ENCODE results near the gene DEXI.

Gene DEXI

DNA sequence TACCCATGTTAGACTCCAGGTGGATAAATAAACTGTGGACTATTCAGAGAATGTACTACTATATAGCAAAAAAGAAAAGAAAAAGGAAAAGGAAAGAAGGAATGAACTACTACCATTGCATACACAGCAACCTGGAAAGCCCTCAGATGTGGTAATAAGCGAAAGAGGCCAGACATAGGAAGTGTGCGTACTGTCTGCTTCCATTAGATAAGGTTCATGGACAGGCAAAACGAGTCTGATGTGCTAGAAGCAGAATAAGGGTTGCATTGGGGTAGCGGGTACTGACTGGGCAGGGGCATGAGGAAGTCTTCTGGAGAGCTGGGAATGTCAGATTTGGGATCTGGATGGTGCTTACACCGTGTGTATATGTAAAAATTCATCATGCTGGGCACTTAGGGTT lies 23.9 kb upstream of the DEXI start:
- Histone ChIP-seq H3K36me3 (ENCODE audit: insufficient read depth, low read length) (peaks cover 6% of the 10 kb centered on the region), H3K9me3 (ENCODE audit: low read depth, low read length) (no peaks in the 10 kb centered on the region), H3K27ac (no peak overlapping the region), H3K9ac (ENCODE audit: insufficient read length) (no peak overlapping the region), H3K4me3 (no peak overlapping the region)
- no peak for TF ChIP-seq POLR2AphosphoS5 (IDR thresholded peaks at IDR 0.05; ENCODE audit: borderline replicate concordance, low read depth, low read length)
- TF ChIP-seq FOXP2 (optimal IDR thresholded peaks at IDR 0.05; ENCODE audit: control extremely low read depth, extremely low read length, insufficient read depth): no peak
- no peak for TF ChIP-seq EZH2 (IDR thresholded peaks at IDR 0.05)
- DNase-seq (ENCODE audit: low read depth, low spot score): no peak

DNA sequence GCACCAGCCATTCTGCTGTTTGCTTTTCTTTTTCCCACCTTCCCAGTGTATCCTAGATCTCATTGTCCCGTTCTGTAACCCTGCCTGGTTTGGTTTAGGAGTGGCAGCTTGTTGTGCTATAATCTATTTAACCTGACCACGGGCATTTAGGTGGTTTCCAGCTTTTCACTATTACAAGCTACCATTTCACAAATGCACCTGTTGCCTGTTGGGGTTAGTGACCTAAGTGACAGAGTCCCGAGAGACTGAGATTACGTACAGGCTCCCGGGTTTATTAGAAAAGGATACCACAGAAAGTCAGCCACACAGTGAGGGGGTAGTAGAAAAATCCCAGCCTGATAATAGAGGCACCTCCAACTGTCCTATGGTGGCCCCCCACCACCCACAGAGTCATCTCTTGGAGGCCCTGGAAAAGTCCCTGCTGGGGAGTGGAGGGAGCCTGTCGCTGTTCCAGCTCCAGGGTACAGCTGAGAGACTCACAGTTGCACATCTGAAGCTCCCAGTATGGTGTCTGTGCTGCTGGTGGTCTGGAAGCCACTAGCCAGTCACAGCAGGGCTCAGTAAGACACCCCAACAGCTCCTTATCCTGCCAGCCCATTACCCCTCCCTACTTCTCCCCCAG lies 23.3 kb upstream of the DEXI start:
- peaks cover 3% of the 10 kb centered on the region for H3K36me3 ChIP-seq (ENCODE audit: insufficient read depth, low read length)
- DNase-seq (ENCODE audit: low read depth, low spot score): no peak
- H3K27ac ChIP-seq: no peak overlapping the region
- H3K4me3 ChIP-seq: no peak overlapping the region
- H3K9me3 ChIP-seq (ENCODE audit: low read depth, low read length): no peaks in the 10 kb centered on the region
- TF ChIP-seq POLR2AphosphoS5 (IDR thresholded peaks at IDR 0.05; ENCODE audit: borderline replicate concordance, low read depth, low read length) (no peak), FOXP2 (optimal IDR thresholded peaks at IDR 0.05; ENCODE audit: control extremely low read depth, extremely low read length, insufficient read depth) (no peak), EZH2 (IDR thresholded peaks at IDR 0.05) (no peak)
- H3K9ac ChIP-seq (ENCODE audit: insufficient read length): no peak overlapping the region

DNA sequence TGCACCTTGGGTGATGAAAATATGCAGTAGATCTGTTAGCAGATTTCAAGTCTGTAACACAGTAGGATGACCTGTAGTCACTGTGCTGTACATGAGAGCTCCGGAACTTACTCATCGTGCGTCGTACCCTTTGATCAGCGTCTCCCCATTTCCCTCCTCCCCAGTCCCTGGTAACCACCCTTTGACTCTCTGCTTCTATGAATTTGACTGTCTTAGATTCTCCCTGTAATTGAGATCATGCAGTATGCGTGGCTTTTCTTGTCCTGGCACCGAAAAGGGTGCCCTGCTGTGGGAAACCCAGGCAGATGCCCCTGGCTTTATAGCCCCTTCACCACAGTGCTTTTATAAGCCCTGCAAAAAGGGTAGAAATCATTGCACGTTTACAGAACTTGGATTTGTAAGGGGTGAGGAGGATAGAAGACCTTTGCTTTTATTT lies 22.6 kb upstream of the DEXI start:
- Histone ChIP-seq H3K27ac (no peak overlapping the region), H3K9me3 (ENCODE audit: low read depth, low read length) (no peaks in the 10 kb centered on the region), H3K36me3 (ENCODE audit: insufficient read depth, low read length) (peaks cover 3% of the 10 kb centered on the region), H3K9ac (ENCODE audit: insufficient read length) (no peak overlapping the region), H3K4me3 (no peak overlapping the region)
- TF ChIP-seq EZH2 (IDR thresholded peaks at IDR 0.05) (no peak), FOXP2 (optimal IDR thresholded peaks at IDR 0.05; ENCODE audit: control extremely low read depth, extremely low read length, insufficient read depth) (no peak), POLR2AphosphoS5 (IDR thresholded peaks at IDR 0.05; ENCODE audit: borderline replicate concordance, low read depth, low read length) (no peak)
- DNase-seq (ENCODE audit: low read depth, low spot score): no peak

DNA sequence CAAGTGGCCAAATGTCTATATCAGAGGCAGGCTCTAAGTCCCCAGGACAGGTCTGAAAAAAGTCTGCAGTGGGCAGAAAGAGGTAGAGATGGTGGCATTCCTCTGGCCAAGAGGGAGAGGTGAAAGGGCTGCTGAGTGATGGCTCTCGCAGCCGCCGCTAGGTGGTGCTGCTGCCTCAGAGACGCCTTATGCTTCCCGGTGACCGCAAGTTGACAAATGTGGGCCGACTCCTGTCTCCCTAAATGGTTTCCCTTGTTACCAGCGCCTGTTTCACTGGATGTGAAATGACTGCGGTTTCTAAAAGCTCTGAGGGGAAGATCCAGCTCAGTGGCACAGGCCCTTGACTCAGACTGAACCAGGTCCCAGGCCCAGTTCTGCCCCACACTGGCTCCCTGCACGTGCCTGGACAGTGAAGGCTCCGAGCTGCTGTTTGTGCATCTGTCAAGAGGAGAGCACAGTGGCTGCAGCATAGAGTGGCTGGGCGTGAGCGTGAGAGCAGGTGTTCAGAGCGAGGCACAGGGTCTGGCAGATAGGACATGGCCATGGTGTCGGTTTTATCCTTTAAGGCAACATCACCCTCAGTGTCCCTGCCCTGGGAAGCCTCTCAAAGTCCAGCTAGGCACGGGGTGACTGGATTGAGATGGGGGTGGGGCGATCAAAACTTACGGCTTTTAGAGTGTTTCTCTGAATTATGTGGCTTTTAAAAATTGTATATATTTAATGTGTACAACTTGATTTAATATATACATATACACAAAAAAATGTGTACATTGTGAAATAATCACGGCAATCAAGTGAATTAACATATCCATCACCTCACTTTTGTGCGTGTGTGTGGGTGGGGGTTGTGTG lies 22.0 kb upstream of the DEXI start:
- no peak overlapping the region for H3K4me3 ChIP-seq
- TF ChIP-seq POLR2AphosphoS5 (IDR thresholded peaks at IDR 0.05; ENCODE audit: borderline replicate concordance, low read depth, low read length) (no peak), FOXP2 (optimal IDR thresholded peaks at IDR 0.05; ENCODE audit: control extremely low read depth, extremely low read length, insufficient read depth) (no peak), EZH2 (IDR thresholded peaks at IDR 0.05) (no peak)
- H3K9me3 ChIP-seq (ENCODE audit: low read depth, low read length): no peaks in the 10 kb centered on the region
- H3K9ac ChIP-seq (ENCODE audit: insufficient read length): no peak overlapping the region
- H3K27ac ChIP-seq: no peak overlapping the region
- DNase-seq (ENCODE audit: low read depth, low spot score): no peak
- H3K36me3 ChIP-seq (ENCODE audit: insufficient read depth, low read length): peaks cover 3% of the 10 kb centered on the region

DNA sequence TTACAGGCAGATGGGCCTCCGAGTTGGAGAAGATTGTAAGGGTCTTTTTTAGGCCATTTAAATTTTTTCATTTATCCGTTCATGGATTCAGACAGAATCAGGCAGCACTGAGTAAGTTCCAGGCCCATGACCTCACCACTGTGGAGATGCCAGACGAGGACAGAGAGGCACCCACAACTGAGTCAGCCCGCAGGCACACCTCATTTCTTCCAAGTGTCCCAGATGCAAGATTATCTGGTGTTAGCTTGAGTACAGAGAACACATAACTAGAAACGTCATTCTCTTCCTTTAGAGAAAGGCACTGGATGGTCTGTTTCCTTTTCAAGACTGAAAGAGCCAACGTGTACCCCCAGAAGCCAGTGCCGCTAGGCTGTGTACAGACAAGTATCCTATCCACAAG lies 19.0 kb upstream of the DEXI start:
- H3K27ac ChIP-seq: no peak overlapping the region
- no peak overlapping the region for H3K4me3 ChIP-seq
- DNase-seq (ENCODE audit: low read depth, low spot score): no peak
- no peaks in the 10 kb centered on the region for H3K9me3 ChIP-seq (ENCODE audit: low read depth, low read length)
- no peak overlapping the region for H3K9ac ChIP-seq (ENCODE audit: insufficient read length)
- peaks cover 3% of the 10 kb centered on the region for H3K36me3 ChIP-seq (ENCODE audit: insufficient read depth, low read length)
- no peak for TF ChIP-seq EZH2 (IDR thresholded peaks at IDR 0.05)

DNA sequence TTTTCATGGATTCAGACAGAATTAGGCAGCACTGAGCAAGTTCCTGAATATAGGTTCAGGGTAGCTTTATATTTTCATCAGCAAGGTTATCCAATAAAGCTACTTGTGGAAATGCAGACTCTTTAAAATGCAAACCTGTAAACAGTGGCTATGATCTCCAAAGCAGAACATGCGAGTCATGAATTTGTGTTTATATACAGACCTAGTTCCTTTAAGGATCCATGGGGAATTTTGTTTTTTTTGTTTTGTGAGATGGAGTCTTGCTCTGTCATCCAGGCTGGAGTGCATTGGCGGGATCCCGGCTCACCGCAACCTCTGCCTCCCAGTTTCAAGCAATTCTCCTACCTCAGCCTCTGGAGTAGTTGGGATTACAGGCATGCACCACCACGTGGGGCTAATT lies 16.9 kb upstream of the DEXI start:
- no peak overlapping the region for H3K9ac ChIP-seq (ENCODE audit: insufficient read length)
- TF ChIP-seq POLR2AphosphoS5 (IDR thresholded peaks at IDR 0.05; ENCODE audit: borderline replicate concordance, low read depth, low read length): no peak
- TF ChIP-seq FOXP2 (optimal IDR thresholded peaks at IDR 0.05; ENCODE audit: control extremely low read depth, extremely low read length, insufficient read depth): no peak
- no peak for TF ChIP-seq EZH2 (IDR thresholded peaks at IDR 0.05)
- H3K9me3 ChIP-seq (ENCODE audit: low read depth, low read length): no peaks in the 10 kb centered on the region
- no peak for DNase-seq (ENCODE audit: low read depth, low spot score)
- H3K27ac ChIP-seq: no peak overlapping the region
- peaks cover 3% of the 10 kb centered on the region for H3K36me3 ChIP-seq (ENCODE audit: insufficient read depth, low read length)
- H3K4me3 ChIP-seq: no peak overlapping the region

DNA sequence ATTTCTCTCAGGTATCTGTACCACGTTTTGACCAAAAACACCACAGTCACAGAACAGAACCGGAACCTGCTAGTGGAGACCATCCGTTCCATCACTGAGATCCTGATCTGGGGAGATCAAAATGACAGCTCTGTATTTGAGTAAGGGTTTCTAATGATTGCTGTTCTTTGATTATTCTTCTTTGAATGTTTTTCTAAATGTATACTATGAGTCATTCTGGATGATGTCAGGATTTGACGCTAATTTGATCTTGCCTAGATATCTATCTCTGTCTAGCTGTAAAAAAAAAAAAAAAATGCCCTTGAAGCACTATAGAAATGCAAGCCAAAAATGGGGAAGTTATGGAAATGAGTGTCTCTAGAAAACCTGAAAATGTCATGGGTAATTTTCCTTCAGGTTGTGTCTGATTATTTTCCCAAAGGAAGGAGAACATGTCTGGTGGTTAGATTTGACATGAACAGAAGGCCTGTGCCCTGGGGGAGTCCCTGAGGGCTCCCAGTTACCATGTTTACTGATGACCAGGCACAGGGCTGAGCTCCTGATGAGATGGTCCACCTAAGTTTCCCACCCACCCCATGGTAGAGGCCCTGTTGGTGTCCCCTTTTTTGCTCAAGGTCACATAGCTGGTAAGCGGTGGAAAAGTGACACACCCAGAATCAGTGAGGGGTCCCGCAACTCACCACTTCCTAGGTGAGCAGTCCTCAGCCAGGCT lies 15.7 kb upstream of the DEXI start:
- DNase-seq (ENCODE audit: low read depth, low spot score): no peak
- TF ChIP-seq EZH2 (IDR thresholded peaks at IDR 0.05) (no peak), FOXP2 (optimal IDR thresholded peaks at IDR 0.05; ENCODE audit: control extremely low read depth, extremely low read length, insufficient read depth) (no peak), POLR2AphosphoS5 (IDR thresholded peaks at IDR 0.05; ENCODE audit: borderline replicate concordance, low read depth, low read length) (no peak)

DNA sequence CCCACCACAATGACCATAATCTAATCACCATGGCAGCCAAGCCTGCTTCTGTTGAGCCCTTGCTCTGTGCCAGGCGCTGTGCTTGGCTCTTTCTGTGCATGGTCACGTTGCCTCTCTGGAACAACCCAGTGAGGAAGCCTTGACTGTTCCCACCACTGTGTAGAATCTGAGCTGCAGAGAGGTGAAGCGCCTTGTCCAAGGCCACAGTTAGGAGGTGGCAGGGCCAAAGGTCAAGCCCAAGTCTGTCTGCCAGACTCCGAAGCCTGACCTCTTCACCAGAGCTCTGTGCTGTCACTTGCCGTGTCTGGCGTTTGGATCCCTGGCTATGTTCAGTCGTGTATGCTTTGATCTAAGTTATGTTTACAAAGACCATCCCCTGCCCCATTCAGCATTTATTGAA lies 12.6 kb upstream of the DEXI start:
- no peak overlapping the region for H3K4me3 ChIP-seq
- no peak overlapping the region for H3K9ac ChIP-seq (ENCODE audit: insufficient read length)
- H3K9me3 ChIP-seq (ENCODE audit: low read depth, low read length): no peaks in the 10 kb centered on the region
- H3K36me3 ChIP-seq (ENCODE audit: insufficient read depth, low read length): no peaks in the 10 kb centered on the region
- TF ChIP-seq FOXP2 (optimal IDR thresholded peaks at IDR 0.05; ENCODE audit: control extremely low read depth, extremely low read length, insufficient read depth): no peak
- no peak for TF ChIP-seq POLR2AphosphoS5 (IDR thresholded peaks at IDR 0.05; ENCODE audit: borderline replicate concordance, low read depth, low read length)
- TF ChIP-seq EZH2 (IDR thresholded peaks at IDR 0.05): no peak
- no peak for DNase-seq (ENCODE audit: low read depth, low spot score)
- peak overlapping the region; percentile 22; the same call in 1 of the 2 replicates for H3K27ac ChIP-seq

More for the DNA sequence above, 15.7 kb upstream of the DEXI start:
- Histone ChIP-seq H3K4me3 (no peak overlapping the region), H3K27ac (no peak overlapping the region), H3K36me3 (ENCODE audit: insufficient read depth, low read length) (no peaks in the 10 kb centered on the region; the same call in 1 of the 2 replicates), H3K9ac (ENCODE audit: insufficient read length) (no peak overlapping the region), H3K9me3 (ENCODE audit: low read depth, low read length) (no peaks in the 10 kb centered on the region)
